OCI-LY7 (cell line): ENCODE data around the gene CKS2.

Experiments used
- CTCF ChIP-seq: fragments of 200-600 bp; sonication (generic); conservative IDR thresholded peaks from 2 replicates; pipeline ENCODE4 v1.5.1; 2014; ENCODE audit warnings: mild to moderate bottlenecking, antibody characterized with exemption, low read length, moderate library complexity, mixed read lengths
- EZH2phosphoT487 ChIP-seq: fragments of 200-600 bp; sonication (generic); IDR thresholded peaks from 2 replicates; pipeline ENCODE4 v1.6.1; 2018; ENCODE audit warnings: low read depth, borderline replicate concordance, mild to moderate bottlenecking, mixed run types, antibody characterized with exemption, low read length, moderate library complexity, mixed read lengths

DNA sequence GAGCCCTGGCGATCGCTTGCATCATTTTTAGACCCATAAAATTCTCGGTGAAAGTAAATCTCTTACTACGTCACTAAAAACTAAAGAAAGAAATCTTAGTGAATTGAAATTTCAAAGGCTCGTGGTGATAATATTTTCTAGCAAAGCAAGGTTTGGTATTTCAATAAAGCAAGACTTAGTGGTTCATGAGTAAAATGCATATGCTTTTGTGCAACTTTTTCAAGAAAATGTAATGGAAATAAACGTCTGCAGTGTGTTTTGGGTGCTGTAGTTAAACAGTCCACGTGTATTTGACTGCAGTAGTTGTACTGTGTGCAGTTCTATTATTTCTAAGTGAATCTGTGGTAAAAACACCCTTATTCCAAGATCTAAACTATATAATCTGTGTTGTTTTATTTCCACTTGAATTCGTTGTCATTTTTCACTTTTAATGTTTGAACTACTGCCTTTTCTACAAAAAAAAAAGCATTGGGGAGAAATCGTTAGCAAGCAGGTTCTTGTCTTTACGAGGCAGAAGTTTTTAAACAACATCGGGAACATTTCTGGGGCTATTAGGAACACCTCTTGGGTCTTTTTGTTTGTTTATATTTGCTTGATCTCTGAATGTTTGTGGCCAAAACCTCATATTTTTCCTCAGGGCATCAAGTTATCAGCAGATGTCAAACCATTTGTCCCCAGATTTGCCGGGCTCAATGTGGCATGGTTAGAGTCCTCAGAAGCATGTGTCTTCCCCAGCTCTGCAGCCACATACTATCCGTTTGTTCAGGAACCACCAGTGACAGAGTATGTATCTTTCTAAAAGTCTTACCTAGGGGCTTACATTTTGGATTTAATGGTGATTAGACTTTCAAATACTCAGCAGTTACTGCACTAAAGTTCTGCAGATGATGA, 8.3 kb downstream of the CKS2 start:
- peak; percentile 92 for TF ChIP-seq CTCF
- no peak for TF ChIP-seq EZH2phosphoT487
